IMR-90 (cell line): ENCODE measurements around the gene CYCS. TPM values are rescaled to one million over a fixed set of nuclear protein-coding genes. Genes with fewer than 3 reads are reported as not detected.
A peak's percentile ranks its signal among the peaks of the same experiment; 100 is the strongest.

Experiments
- ATAC-seq: fragments of 200-7000 bp; cut with Tn5 transposase; 2 replicates; pipeline ENCODE4 v1.9.1; 2020; ENCODE audit warnings: low read depth, mild to moderate bottlenecking, moderate library complexity
- BruUV-seq: library from RNA; stranded (reverse); fragments of 400-500 nt; replicated peaks from 2 replicates; lab custom pipeline; 2021; lab: Mats Ljungman, UMichigan
- CTCF ChIA-PET: fragments of 300-600 bp; formaldehyde crosslinking; extraction: SDS; loops from one replicate; lab custom pipeline; 2021; ENCODE audit warnings: antibody characterized with exemption; lab: Yijun Ruan, JAX
- POLR2A ChIA-PET: fragments of 300-600 bp; sonication (Branson Sonifier 250); formaldehyde crosslinking; loops from one replicate; lab custom pipeline; 2022; ENCODE audit warnings: antibody characterized with exemption; ENCODE audit not compliant: unreplicated experiment; lab: Charles Lee
- DNase-seq: peaks from one replicate; pipeline ENCODE4 v3.0.0; 2013
- H2AFZ ChIP-seq: replicated peaks from 2 replicates; pipeline ENCODE3; 2013; ENCODE audit warnings: low read length, mild to moderate bottlenecking; ENCODE audit not compliant: poor library complexity
- H2AK5ac ChIP-seq: 2 replicates; pipeline ENCODE4 v1.6.1; 2013; ENCODE audit warnings: low read depth, low read length, inconsistent platforms
- H2AK9ac ChIP-seq: replicated peaks from 2 replicates; pipeline ENCODE3; 2013; ENCODE audit warnings: mild to moderate bottlenecking, low read depth, low read length, moderate library complexity; ENCODE audit not compliant: poor library complexity
- H2BK120ac ChIP-seq: 2 replicates; pipeline ENCODE4 v1.6.1; 2013; ENCODE audit warnings: low read depth, low read length, inconsistent platforms
- H2BK15ac ChIP-seq: 3 replicates; pipeline ENCODE4 v1.6.1; 2013; ENCODE audit warnings: low read depth, low read length, inconsistent platforms
- H2BK20ac ChIP-seq: 2 replicates; pipeline ENCODE4 v1.6.1; 2013; ENCODE audit warnings: low read depth, mild to moderate bottlenecking, inconsistent platforms, low read length, moderate library complexity
- H2BK5ac ChIP-seq: 2 replicates; pipeline ENCODE4 v1.6.1; 2013; ENCODE audit warnings: mild to moderate bottlenecking, low read depth, low read length, inconsistent platforms; ENCODE audit not compliant: poor library complexity, severe bottlenecking
- H3K14ac ChIP-seq: replicated peaks from 2 replicates; pipeline ENCODE4 v1.6.1; 2013; ENCODE audit warnings: low read depth, low read length, inconsistent platforms
- H3K18ac ChIP-seq: 2 replicates; pipeline ENCODE4 v1.6.1; 2013; ENCODE audit warnings: low read depth, low read length, control low read depth
- H3K23ac ChIP-seq: 2 replicates; pipeline ENCODE4 v1.6.1; 2013; ENCODE audit warnings: low read depth, low read length, inconsistent platforms
- H3K27ac ChIP-seq: 2 replicates; pipeline ENCODE4 v1.5.1; 2013; ENCODE audit warnings: mild to moderate bottlenecking, control low read depth, low read length; ENCODE audit not compliant: insufficient read depth
- H3K27me3 ChIP-seq: 2 replicates; pipeline ENCODE4 v1.6.1; 2013; ENCODE audit warnings: low read length; ENCODE audit not compliant: control insufficient read depth, insufficient read depth
- H3K36me3 ChIP-seq: 2 replicates; pipeline ENCODE4 v1.6.1; 2013; ENCODE audit warnings: low read length, mixed read lengths; ENCODE audit not compliant: control insufficient read depth, insufficient read depth
- H3K4ac ChIP-seq: 2 replicates; pipeline ENCODE4 v1.6.1; 2013; ENCODE audit warnings: low read depth, low read length, inconsistent platforms
- H3K4me1 ChIP-seq: 2 replicates; pipeline ENCODE4 v1.6.1; 2013; ENCODE audit warnings: low read length, mixed read lengths; ENCODE audit not compliant: control insufficient read depth, insufficient read depth
- H3K4me2 ChIP-seq: 2 replicates; pipeline ENCODE4 v1.6.1; 2013; ENCODE audit warnings: low read depth, mild to moderate bottlenecking, control low read depth, low read length, moderate library complexity
- H3K4me3 ChIP-seq: 2 replicates; pipeline ENCODE4 v1.5.1; 2013; ENCODE audit warnings: low read depth, mild to moderate bottlenecking, control low read depth, low read length, moderate library complexity; ENCODE audit not compliant: insufficient read depth
- H3K56ac ChIP-seq: 2 replicates; pipeline ENCODE4 v1.6.1; 2013; ENCODE audit warnings: low read length, inconsistent platforms; ENCODE audit not compliant: insufficient read depth; ENCODE audit errors: extremely low read depth
- H3K79me1 ChIP-seq, 2 experiments: 2 replicates each; pipeline ENCODE4 v1.6.1; 2013; ENCODE audit warnings: low read length in 2 of 2, inconsistent platforms in 1 of 2, low read depth in 1 of 2
- H3K9ac ChIP-seq: 2 replicates; pipeline ENCODE4 v1.6.1; 2013; ENCODE audit warnings: low read depth, low read length, control low read depth
- H3K9me1 ChIP-seq: 2 replicates; pipeline ENCODE4 v1.6.1; 2013; ENCODE audit warnings: low read length, inconsistent platforms; ENCODE audit not compliant: insufficient read depth
- H3K9me3 ChIP-seq: 2 replicates; pipeline ENCODE4 v1.6.1; 2013; ENCODE audit warnings: low read length; ENCODE audit not compliant: control insufficient read depth, insufficient read depth
- H4K20me1 ChIP-seq: 2 replicates; pipeline ENCODE4 v1.6.1; 2013; ENCODE audit warnings: low read length, inconsistent platforms; ENCODE audit not compliant: insufficient read depth
- H4K5ac ChIP-seq: 2 replicates; pipeline ENCODE4 v1.6.1; 2013; ENCODE audit warnings: mild to moderate bottlenecking, low read depth, low read length, control low read depth
- H4K8ac ChIP-seq, 2 experiments: 2 replicates each; pipeline ENCODE4 v1.6.1; 2013; ENCODE audit warnings: low read depth in 2 of 2, low read length in 2 of 2, control low read depth in 1 of 2, inconsistent platforms in 1 of 2
- H4K91ac ChIP-seq: 2 replicates; pipeline ENCODE4 v1.6.1; 2013; ENCODE audit warnings: low read depth, low read length, inconsistent platforms; ENCODE audit not compliant: insufficient read depth
- BHLHE40 ChIP-seq: fragments of 150-350 bp; IDR thresholded peaks from 2 replicates; pipeline ENCODE4 v1.6.1; 2016; ENCODE audit warnings: mild to moderate bottlenecking, low read depth, low read length
- CEBPB ChIP-seq: IDR thresholded peaks from 2 replicates; pipeline ENCODE4 v1.6.1; 2012; ENCODE audit warnings: low read depth, low read length, improper control_type of control experiment
- ELK1 ChIP-seq: fragments of 150-350 bp; IDR thresholded peaks from 2 replicates; pipeline ENCODE4 v1.6.1; 2016; ENCODE audit warnings: low read depth, mild to moderate bottlenecking, low read length, moderate library complexity, borderline replicate concordance
- FOS ChIP-seq: fragments of 150-350 bp; IDR thresholded peaks from 2 replicates; pipeline ENCODE4 v1.6.1; 2016; ENCODE audit warnings: low read depth, low read length
- MAFK ChIP-seq: IDR thresholded peaks from 2 replicates; pipeline ENCODE4 v1.6.1; 2012; ENCODE audit warnings: low read depth, low read length, improper control_type of control experiment
- MAZ ChIP-seq: IDR thresholded peaks from 2 replicates; pipeline ENCODE4 v1.6.1; 2012; ENCODE audit warnings: low read depth, mild to moderate bottlenecking, low read length, improper control_type of control experiment, moderate library complexity, borderline replicate concordance
- NFE2L2 ChIP-seq: fragments of 150-350 bp; IDR thresholded peaks from 2 replicates; pipeline ENCODE4 v1.6.1; 2016; ENCODE audit warnings: low read depth, mild to moderate bottlenecking, low read length
- POLR2A ChIP-seq: IDR thresholded peaks from 2 replicates; pipeline ENCODE4 v1.6.1; 2012; ENCODE audit warnings: mild to moderate bottlenecking, low read depth, low read length
- RAD21 ChIP-seq: IDR thresholded peaks from 2 replicates; pipeline ENCODE4 v1.6.1; 2012; ENCODE audit warnings: low read length, improper control_type of control experiment
- RCOR1 ChIP-seq: IDR thresholded peaks from 2 replicates; pipeline ENCODE4 v1.6.1; 2012; ENCODE audit warnings: mild to moderate bottlenecking, low read length, improper control_type of control experiment; ENCODE audit not compliant: insufficient replicate concordance
- RFX5 ChIP-seq: IDR thresholded peaks from 2 replicates; pipeline ENCODE4 v1.8.0; 2012; ENCODE audit warnings: low read depth, mild to moderate bottlenecking, low read length, moderate library complexity
- WGBS, 2 experiments: methylation state at CpG; one replicate each; pipeline versions ENCODE4 v1.1.5 to v1.1.7; 2013; ENCODE audit warnings: missing lambda C conversion rate in 2 of 2; ENCODE audit not compliant: insufficient read length in 1 of 2; ENCODE audit errors: extremely low coverage in 2 of 2; 5-methylcytosine and 5-hydroxymethylcytosine counted together
- dilution Hi-C: fragments of 300-500 bp; cut with HindIII; formaldehyde crosslinking; loops from one replicate; pipeline ENCODE4 v1.14.3; 2018; ENCODE audit warnings: low sequenced_read_pairs; ENCODE audit not compliant: unreplicated experiment
- in situ Hi-C: fragments of 300-500 bp; cut with MboI; formaldehyde crosslinking; loops from 3 replicates; pipeline ENCODE4 v1.14.3; 2019; ENCODE audit warnings: low sequenced_read_pairs, inconsistent platforms, mixed read lengths
- intact Hi-C: fragments of 100-400 bp; cut with micrococcal nuclease; formaldehyde crosslinking; loops from 2 replicates; pipeline ENCODE4 v1.10.0; 2022
- polyA plus RNA-seq, 3 experiments: library from polyadenylated mRNA; depleted of rRNA; stranded (reverse); fragments of >200 nt; gene quantifications; 2 replicates each; pipeline ENCODE4 v1.2.3, GENCODE V29; 2012; ENCODE audit warnings: low replicate concordance in 1 of 3
- total RNA-seq: library from RNA; depleted of rRNA; stranded (reverse); fragments of >200 nt; gene quantifications from 2 replicates; pipeline ENCODE4 v1.2.3, GENCODE V29; 2012
- TF ChIP-seq, protein P1 (sequence below): conservative IDR thresholded peaks from 2 replicates; pipeline ENCODE4 v1.5.1; 2012; ENCODE audit warnings: mild to moderate bottlenecking, low read depth, low read length, improper control_type of control experiment

The CYCS gene
- total and polyA plus RNA-seq, 2 of the 4 experiments (the other 2 are of a cell fraction): 22.9 to 59.0 TPM

DNA sequence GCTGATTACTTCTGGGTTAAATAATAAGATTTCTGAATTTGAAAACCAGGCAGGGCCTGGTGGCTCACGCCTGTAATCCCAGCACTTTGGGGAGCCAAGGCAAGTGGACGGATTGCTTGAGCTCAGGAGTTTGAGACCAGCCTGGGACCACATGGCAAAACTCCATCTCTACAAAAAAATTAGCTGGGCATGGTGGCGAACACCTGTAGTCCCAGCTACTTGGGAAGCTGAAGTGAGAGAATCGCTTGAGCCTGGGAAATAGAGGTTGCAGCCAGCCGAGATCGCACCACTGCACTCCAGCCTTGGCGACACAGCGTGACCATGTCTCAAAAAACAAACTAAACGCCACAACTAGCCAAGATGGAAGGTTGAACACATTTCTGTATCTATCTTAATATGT, 3.5 kb downstream of the CYCS start:
- Histone ChIP-seq H3K4me2 (no peak overlapping the region), H2BK5ac (peak overlapping the region; percentile 15), H3K23ac (no peak overlapping the region), H4K8ac (no peak overlapping the region), H2AFZ (no peak overlapping the region), H3K27ac (no peak overlapping the region), H2BK15ac (no peak overlapping the region), H3K18ac (no peak overlapping the region), H3K9me3 (no peaks in the 10 kb centered on the region), H3K4ac (no peak overlapping the region), H2AK5ac (no peak overlapping the region), H3K4me1 (no peaks in the 10 kb centered on the region), H3K27me3 (no peaks in the 10 kb centered on the region), H3K56ac (no peak overlapping the region), H4K5ac (no peak overlapping the region), H3K4me3 (no peak overlapping the region), H2BK120ac (no peak overlapping the region), H3K9ac (no peak overlapping the region), H3K14ac (no peak overlapping the region), H4K91ac (no peak overlapping the region), H4K20me1 (peaks cover 7% of the 10 kb centered on the region), H3K36me3 (peaks cover 7% of the 10 kb centered on the region; the same call in 1 of the 2 replicates), H3K79me1 (peaks cover 8 to 39% of the 10 kb centered on the region in 2 experiments; a peak in 2 of 4 replicates), H2AK9ac (no peak overlapping the region), H3K9me1 (peaks cover 3% of the 10 kb centered on the region), H2BK20ac (no peak overlapping the region)
- BruUV-seq: no TSS peak
- dilution Hi-C loops: no loop called here
- 100% methylated on average over 3 of the region's 9 CpGs; no CpG with 5 or more reads in 1 of the 2 experiments for WGBS, 2 experiments
- intact Hi-C loops: no loop called here
- TF ChIP-seq MAFK (no peak), POLR2A (no peak; the same call in 1 of the 2 replicates), RAD21 (no peak), FOS (no peak), MAZ (no peak), BHLHE40 (no peak), NFE2L2 (no peak), CEBPB (no peak), RCOR1 (no peak), RFX5 (no peak), ELK1 (no peak)
- TF ChIP-seq, protein P1, sequence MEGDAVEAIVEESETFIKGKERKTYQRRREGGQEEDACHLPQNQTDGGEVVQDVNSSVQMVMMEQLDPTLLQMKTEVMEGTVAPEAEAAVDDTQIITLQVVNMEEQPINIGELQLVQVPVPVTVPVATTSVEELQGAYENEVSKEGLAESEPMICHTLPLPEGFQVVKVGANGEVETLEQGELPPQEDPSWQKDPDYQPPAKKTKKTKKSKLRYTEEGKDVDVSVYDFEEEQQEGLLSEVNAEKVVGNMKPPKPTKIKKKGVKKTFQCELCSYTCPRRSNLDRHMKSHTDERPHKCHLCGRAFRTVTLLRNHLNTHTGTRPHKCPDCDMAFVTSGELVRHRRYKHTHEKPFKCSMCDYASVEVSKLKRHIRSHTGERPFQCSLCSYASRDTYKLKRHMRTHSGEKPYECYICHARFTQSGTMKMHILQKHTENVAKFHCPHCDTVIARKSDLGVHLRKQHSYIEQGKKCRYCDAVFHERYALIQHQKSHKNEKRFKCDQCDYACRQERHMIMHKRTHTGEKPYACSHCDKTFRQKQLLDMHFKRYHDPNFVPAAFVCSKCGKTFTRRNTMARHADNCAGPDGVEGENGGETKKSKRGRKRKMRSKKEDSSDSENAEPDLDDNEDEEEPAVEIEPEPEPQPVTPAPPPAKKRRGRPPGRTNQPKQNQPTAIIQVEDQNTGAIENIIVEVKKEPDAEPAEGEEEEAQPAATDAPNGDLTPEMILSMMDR: no peak
- in situ Hi-C loops: loop anchor here (25.0 kb wide), 1 partner anchor 1584 kb away; the partner anchor contains the start of gene TRA2A
- DNase-seq (no peak), ATAC-seq (no peak)
- ChIA-PET CTCF (no interaction called here), POLR2A (interaction anchor here (0.6 kb wide), 1 partner anchor 13 kb away, joined by 6 read pairs; no protein-coding TSS in a partner anchor)
